Non-pigmented ciliary epithelial cell (primary cell): ENCODE results near the gene AQP12B.
"Not testable (repeated sequence)": the region's sequence is repeated elsewhere in the genome, so short reads cannot be mapped to it uniquely, and the experiment has no call there.

Experiments
- DNase-seq: peaks from one replicate; pipeline ENCODE4 v3.0.0-alpha.2; 2010; ENCODE audit warnings: low read depth

AQP12B gene

DNA sequence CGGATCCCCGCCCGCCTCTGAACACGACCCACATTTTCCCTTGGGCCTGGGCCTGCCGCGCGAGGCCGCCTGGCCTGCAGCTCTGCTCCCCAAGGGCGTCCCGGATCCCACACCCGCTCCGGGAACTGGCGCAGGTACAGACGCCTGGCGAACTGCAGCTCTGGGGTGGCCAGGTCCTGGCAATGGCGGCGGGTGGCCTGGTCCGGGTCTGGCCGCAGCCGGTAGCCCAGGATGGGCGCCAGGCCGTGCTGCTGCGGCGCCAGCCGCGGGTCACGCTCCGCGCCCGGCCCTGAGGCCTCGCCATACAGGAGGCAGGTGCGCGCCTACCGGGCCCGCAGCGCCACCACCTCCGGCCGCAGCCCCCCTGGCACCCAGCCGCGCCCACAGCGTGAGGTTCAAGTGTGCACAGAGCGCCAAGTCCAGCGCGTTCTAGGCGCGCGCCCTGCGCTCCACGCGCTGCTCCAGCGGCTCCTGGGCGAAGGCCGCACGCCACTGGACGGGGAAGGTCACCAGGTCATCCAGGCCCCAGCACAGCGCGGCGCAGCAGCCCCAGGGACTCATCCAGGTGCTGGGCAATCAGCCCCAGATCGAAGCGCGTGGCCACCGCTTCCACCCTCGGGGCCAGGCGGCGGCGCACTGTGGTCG lies 18.5 kb upstream of the AQP12B start:
- no peak for DNase-seq

DNA sequence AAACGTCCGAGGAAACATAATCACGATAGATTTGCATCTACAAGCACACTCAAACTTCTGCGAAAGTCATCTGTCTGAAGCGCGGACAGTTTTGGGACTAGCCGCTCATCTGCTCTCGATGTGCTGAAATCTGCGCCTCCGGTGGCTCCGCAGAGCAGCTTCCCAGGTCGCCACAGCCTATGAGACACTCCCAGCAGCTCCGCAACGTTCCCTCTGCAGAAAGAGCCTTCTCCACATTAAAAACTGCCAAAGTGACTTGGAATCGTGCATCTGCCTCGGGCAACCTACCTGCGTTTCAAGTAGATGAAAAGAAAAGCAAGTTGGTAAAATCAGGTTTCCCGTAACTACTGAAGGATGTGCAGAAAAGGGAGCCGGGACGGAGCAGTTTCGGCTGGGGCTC lies 17.9 kb upstream of the AQP12B start:
- DNase-seq: not testable (repeated sequence)

DNA sequence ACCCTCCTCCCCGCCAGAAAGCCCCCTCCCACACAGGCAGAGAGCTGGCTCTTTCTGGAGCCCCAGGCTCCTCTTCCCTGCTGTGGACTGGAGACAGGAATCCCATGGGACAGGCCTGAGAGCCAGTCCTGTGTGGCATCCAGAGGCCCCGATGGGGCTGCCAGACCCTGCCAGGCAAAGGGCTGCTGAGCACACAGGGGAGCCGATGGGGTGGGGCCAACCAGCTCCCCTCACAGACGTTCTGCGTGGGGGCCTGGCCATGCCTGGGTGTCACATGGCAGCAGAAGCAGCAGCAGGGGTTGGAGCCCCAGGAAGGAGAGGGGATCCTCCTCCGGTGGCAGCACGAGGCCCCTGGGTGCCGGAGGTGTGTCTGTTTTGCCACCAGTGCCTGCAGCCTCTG lies 17.1 kb upstream of the AQP12B start:
- not testable (repeated sequence) for DNase-seq

DNA sequence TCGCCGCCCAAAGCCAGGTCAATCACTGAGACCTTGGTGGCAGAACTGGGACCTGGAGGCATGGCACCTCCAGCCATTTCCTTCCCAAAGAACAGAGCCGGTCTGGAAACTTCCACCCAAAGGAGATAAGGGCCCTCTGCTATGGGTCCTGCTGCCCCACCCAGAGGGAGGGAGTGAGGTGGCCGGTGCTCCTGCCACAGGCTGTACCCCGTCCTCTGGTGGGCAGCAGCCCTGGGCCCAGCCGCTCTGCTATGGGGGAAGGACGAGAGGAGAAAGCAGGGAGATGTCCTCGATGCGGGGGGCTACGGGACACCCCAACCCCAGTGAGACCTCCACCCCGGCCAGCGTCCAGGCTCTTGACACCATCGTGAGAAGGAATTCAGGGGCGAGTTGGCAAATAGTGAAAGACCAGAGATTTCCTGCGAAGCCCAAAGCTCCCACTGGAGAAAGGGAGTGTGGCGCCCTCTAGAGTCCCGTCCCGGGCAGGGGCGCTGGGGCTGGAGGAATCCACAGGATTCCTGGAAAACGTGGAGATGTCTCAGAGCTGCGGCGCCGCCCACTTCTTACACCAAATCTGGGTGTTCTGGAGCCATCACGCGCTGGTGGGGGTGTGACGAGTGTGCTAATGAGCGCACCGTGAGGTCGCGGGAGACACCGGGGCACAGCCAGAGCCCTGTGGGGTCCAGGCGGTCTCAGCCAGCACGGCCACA lies 16.3 kb upstream of the AQP12B start:
- not testable (repeated sequence) for DNase-seq

DNA sequence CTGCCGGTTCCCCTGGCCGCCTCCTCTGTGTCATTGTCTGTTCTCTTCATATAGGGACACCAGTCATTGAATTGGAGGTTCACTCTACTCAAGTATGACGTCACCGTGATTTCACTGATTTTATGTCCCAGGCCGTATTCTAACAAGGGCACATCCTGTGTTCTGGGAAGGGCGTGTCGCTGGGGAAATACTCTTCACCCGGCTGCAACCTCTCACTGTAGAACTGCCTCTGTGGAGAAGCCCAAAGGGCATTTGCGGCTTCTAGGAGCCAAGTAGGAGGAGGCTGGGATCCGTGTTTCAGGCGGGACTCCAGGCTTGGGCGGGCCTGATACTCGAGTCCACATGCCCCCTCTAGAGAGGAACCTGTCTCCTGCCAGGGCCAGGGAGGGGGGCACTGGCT lies 13.8 kb upstream of the AQP12B start:
- not testable (repeated sequence) for DNase-seq

DNA sequence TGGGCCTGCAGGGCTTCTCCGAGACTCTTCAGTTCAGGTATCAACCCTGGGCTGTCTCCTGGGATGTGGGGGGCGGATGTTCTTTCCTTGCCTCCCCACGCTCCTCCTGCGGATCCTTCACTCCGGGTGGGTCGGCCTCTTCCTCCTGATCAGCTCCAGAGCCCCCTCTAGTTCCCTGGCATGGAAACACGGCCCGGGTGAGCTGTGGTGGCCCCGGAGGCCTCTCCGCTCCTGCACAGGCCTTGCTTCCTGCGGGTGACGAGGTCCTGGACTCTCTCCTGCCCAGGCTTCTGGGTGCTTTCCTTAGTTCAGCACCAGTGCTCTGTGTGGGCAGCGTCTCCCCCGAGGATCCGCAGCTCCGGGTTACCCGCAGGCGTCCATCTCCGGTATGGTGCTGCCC lies 12.9 kb upstream of the AQP12B start:
- not testable (repeated sequence) for DNase-seq

DNA sequence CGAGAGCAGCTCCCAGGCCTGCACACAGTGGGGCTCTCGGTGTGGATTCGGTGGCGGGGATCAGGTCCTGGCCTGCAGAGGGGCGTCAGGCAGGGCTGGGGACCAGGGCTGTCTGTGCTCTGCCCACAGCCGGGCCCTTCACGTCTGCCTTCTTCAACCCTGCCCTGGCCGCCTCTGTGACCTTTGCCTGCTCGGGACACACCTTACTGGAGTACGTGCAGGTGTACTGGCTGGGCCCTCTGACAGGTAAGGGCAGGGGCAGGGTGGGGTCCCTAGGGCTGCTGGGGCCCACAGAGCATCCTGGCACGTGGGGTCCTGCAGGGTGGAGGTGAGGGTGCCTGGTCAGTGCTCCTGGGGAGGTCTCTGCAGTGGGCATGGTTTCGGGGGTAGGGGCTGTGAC lies 11.6 kb upstream of the AQP12B start:
- DNase-seq: not testable (repeated sequence)

DNA sequence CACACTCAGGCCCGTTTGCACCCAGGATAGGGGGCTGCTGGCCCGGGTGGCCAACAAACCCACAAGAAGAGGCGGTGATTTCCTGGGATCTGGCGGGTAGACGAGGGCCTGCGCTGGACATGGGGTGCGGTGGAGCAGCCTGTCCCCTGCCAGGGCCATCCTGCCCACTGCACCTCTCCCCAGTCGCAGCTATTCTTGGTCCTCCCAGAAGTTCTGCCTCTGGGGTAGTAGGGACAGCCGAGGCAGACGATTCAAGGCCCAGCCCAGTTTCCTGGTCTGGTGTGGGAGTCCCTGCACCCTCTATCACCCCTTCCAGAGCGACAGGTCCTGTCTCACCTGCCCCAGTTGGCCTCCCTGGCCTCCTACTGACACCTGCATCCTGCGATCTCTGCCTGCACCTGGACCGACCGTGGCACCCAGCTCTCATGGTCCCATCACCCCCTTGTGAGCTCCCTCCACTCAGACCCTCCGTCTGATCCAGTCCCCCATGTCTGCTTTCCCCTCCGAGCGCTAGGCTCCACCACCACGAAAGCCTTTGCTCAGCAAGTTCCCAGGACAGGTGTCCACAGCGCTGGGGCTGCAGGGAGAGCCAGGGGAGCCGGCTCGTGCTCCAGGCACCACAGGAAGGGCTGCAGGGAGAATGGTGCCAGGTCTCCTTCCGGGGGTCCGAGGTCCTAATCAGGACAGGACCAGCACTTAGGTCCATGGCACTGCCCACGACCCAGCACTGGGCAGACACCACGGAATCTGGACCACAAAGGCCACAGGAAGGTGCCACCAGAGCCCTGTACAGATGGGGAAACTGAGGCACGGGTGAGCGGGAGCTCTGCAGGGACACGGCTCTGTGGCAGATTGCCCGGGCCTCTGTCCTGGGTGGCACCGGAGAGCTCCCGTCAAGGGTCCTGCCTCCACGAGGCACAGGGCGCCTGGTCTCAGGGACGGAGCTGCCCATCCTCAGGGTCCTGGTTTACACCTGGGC lies 10.2 kb upstream of the AQP12B start:
- DNase-seq: not testable (repeated sequence)

DNA sequence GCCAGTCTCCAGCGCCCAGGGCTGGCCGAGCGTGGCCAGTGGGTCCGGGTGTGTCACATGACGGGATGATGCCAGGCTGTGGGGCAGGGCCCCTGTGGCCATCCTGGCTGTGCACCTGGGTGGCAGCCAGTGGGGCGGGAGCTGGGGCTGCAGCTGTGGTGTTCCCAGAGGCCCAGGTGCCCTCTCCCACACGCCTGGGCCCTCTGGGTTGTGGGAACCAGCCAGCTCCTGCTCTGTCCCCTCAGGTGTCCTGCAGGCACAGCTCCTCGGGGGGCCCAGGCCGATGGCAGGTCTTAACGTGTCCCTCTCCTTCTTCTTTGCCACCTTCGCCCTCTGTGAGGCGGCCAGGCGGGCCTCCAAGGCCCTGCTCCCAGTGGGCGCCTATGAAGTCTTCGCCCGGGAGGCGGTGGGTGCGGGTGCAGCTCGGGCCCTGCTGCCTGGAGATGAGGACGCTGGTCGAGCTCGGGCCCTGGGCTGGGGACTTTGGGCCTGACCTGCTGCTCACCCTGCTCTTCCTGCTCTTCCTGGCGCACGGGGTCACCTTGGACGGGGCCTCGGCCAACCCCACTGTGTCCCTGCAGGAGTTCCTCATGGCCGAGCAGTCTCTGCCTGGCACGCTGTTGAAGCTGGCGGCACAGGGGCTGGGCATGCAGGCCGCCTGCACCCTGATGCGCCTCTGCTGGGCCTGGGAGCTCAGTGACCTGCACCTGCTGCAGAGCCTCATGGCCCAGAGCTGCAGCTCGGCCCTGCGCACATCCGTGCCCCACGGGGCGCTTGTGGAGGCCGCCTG lies 9.1 kb upstream of the AQP12B start, which contains the start of gene AQP12A:
TSS of gene AQP12A (plus strand) at position 236 of the 790 bp plus-strand sequence. CDS start at position 284, 48 bp downstream.
- not testable (repeated sequence) for DNase-seq

DNA sequence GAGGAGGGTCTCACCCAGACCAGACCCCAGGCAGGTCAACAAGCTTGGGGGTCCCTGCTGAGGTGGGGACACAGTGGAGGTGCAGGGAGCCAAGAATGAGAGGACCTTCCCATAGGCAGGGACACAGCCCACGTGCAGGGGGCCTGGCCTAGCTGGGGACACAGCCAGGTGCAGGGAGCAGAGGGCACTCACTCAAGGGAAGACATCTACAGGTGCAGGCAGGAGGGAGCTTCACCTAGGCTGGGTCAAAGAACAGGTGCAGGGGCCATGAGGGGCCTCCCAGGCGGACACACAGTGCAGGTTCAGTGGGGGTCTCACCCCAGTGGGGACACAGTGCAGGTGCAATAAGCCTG lies 8.4 kb upstream of the AQP12B start:
- DNase-seq: not testable (repeated sequence)

DNA sequence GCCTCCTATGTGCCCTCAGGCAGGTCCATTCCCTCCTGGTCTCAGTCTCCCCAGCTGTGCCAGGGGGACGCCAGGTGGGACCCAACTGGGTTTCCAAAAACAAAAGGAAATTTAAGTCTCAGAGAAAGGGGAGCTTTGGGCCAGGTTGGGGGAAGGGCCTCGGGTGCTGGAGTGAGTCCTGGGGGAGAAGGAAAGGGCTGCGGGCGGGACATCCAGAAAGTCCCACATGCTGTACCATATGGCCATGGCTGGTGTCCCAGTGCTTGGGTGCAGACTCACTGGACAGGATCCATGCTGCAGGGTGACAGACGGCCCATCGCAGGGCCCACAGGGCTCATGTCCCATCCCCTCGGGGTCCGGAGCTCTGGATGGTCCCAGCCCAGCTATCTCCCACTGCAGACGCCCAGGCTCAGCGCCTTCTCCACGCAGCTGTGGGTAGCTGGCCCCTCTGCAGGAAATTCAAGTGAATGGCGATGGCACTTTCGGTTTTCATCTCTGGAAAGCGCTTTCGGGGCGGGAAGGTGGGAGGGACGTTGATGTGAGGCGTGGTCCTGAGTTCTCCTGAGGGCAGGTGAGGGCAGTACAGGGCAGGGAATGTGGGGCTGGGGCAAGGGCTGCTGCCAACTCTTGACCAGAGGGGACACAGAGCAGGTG lies 7.9 kb upstream of the AQP12B start:
- not testable (repeated sequence) for DNase-seq

DNA sequence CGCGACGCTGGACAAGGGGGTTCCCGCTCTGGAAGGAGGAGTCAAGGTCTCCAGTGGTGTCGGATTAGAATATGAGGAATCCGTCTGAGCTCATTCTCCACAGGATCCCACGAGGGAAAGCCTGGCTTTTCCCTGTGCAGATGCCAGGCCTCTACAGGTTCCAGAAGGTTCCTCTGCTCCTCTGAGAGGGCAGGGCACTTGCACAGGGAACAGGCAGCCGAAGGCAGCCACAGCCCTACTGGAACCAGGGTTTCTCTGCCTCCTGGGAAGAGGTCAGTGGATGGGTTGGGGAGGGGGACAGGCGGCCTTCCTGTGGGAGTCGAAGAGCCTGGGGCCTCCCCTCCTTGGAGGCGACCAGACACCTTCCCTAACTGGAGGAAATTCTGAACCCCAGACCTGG lies 7.3 kb upstream of the AQP12B start:
- no peak for DNase-seq

DNA sequence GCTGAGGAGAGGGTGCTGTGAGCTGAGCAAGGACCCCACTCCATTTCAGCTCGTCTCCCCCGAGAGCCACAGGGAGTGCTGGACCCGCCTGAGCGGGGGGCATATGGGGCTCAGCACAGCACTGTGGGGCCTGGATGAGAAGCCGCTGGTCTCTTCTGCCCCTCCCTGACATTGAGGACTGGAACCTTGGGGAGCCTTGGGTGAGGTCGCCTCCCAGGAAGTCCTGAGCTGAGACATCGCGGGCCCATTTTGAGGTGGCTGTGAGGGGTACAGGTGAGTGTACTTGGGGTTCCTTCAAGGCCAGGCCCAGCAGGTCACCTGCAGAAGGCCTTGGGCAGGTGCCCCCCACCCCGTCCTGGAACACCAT lies 5.9 kb upstream of the AQP12B start:
- DNase-seq: no peak

DNA sequence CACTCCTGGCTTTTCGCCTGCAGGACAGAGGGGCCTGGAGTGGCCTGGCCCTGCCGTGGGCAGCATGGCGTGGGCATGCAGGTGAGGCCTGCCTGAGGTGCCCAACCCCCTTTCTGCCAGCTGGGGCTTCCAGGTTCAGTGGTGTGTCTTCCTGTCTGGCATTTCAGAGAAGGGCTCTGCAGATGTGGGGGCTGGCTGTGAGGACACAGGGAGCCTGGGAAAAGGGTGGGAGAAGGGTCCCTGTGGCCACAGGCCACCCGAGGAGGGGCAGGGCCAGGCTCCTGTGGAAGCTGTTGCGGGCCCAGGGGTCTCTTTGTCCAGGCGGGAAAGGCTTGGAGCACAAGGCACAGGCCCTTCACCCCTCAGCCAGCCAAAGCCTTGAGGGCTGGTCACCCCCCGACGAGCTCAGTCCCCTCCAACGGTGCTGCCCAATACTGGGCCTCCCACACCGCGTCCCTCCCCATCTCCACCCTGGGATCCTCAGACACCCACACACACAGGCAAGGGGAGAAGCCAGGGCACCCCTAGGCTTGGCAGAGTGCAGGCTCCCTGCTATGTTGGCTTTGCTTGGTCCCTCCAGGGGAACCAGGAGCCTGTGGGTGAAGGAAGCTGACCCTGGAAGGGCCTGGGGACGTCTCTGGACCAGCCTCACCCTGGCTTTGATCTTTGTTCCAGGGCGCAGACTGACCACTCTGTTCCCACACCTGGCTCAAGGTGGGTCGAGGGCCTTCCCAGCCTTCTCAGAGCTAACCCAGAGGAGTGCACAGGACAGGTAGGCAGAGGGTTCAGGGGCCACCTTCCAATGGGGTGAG lies 5.3 kb upstream of the AQP12B start:
- no peak for DNase-seq

DNA sequence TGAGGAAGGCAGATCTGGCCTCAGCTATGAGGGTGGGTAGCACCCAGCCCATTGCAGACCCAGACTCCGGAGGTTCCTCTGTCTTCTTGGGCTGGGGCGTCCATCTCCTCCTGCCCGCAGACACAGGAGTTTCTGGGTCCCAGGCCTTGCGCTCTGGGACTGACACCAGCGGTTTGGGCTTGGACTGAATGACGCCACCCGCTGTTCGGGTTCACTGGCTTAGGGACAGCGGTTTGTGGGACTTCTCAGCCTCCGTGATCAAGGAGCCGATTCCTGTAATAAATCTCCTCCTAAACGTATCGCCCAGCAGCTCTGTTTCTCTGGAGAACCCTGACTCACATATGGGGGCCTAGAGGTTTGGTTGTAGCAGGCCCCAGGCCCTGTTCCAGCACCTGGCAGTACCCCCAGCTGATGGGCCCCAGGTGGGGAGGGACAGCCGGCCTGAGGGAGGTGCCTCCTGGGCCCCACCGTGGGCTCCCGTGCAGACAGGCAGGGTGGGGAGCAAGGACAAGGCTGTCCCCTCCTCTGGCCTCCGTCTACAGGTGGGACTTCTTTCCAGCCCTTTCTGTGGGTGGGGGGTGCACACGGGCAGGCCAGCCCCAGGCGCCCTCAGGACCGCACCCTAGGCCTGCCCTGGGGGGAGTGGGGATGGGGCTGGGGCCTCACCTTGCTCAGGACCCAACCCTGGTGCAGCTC lies 4.5 kb upstream of the AQP12B start:
- no peak for DNase-seq

DNA sequence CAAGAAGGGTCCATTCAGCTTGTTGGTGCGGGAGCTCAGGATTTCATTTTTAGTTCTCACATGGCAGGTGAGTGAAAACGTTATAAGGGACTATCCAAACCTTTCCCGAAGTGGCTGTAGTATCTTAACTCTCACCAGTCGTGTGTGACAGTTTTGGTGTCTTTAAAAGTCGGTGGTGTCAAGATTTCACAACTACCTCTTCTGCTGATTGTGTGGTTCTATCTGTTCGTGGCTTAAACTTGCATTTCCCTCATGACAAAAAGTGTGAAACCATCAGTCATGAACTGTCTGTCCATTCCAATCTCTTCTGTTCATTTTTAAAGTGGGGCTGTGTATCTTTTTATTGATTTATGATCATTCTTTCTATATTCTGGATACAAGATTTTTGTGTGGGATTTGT lies 3.8 kb upstream of the AQP12B start:
- no peak for DNase-seq

DNA sequence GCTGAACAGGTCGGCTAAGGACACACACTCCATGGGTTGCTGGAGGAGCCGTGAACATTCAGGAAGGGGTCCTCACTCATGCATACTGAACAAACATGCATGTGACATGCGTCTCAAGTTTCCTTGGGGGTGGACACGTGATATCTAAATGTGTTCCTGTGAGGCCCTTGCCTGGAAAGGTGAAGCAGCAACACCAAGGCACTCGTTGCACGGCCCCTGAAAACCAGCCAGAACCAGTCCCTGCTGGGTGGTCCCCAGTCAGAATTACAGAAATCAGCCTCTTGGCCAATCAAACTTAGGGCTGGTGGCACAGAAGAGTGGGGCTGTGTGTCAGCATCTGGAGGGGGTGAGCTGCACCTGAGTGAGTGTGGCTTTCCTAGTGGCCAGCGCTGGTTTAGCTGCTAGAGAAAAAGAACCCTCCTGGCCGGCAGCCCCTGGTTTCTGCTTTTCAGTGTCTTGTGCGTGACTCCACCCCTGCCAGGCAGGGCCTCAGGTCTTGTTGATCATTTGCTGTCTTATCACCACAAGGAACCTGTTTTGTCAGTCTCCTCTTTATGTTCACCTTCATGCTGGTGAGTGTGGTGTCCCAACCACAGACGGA lies 3.2 kb upstream of the AQP12B start:
- no peak for DNase-seq

DNA sequence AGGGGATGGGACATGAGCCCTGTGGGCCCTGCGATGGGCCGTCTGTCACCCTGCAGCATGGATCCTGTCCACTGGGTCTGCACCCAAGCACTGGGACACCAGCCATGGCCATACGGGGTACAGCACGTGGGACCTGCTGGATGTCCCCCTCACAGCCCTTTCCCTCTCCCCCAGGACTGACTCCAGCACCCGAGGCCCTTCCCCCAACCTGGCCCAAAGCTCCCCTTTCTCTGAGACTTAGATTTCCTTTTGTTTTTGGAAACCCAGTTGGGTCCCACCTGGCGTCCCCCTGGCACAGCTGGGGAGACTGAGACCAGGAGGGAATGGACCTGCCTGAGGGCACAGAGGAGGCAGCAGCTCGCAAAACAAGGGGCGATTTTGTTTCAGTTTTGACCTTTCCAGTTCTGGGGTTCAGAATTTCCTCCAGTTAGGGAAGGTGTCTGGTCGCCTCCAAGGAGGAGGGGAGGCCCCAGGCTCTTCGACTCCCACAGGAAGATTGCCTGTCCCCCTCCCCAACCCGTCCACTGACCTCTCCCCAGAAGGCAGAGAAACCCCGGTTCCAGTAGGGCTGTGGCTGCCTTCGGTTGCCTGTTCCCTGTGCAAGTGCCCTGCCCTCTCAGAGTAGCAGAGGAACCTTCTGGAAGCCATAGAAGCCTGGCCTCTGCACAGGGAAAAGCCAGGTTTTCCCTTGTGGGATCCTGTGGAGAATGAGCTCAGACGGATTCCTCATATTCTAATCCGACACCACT lies 1.5 kb upstream of the AQP12B start:
- DNase-seq: not testable (repeated sequence)
